HCT116 (cell line): ENCODE results near the gene GFOD2. TPM values are rescaled to one million over a fixed set of nuclear protein-coding genes. Genes with fewer than 3 reads are reported as not detected.

Experiments used
- ATAC-seq: fragments of 200-7000 bp; cut with Tn5 transposase; 2 replicates; pipeline ENCODE4 v1.9.1; 2020; ENCODE audit warnings: mild to moderate bottlenecking, moderate library complexity
- BruUV-seq: library from RNA; stranded (reverse); fragments of 400-500 nt; replicated peaks from 2 replicates; lab custom pipeline; 2021; lab: Mats Ljungman, UMichigan
- CTCF ChIA-PET: fragments of 300-600 bp; sonication (Branson Sonifier 250); formaldehyde crosslinking; loops from one replicate; lab custom pipeline; 2021; ENCODE audit warnings: antibody characterized with exemption; lab: Charles Lee
- POLR2A ChIA-PET: fragments of 300-600, 350-600 bp; sonication (Branson Sonifier 250); formaldehyde crosslinking; loops from one replicate; lab custom pipeline; 2021; ENCODE audit warnings: antibody characterized with exemption; lab: Charles Lee
- RAD21 ChIA-PET, 2 experiments: fragments of 300-600 bp; sonication (Branson Sonifier 250); formaldehyde crosslinking; loops; one replicate each; lab custom pipeline; 2023; ENCODE audit warnings: low total read pairs in 2 of 2; ENCODE audit not compliant: uncharacterized antibody in 2 of 2, unreplicated experiment in 2 of 2, low non-redundant PET in 1 of 2; lab: Charles Lee
- DNase-seq: peaks from one replicate; pipeline ENCODE4 v3.0.0-alpha.2; 2010; ENCODE audit warnings: low read depth, low spot score
- H2AFZ ChIP-seq: fragments of 200-600 bp; shearing (Covaris generic), sonication (generic); 2 replicates; pipeline ENCODE4 v1.6.1; 2017; ENCODE audit warnings: low read depth, mixed run types, mixed read lengths, antibody characterized with exemption, low read length; ENCODE audit not compliant: poor library complexity, severe bottlenecking
- H3K27ac ChIP-seq: 2 replicates; pipeline ENCODE4 v1.5.1; 2012; ENCODE audit warnings: low read depth, low read length
- H3K27me3 ChIP-seq: fragments of 200-600 bp; sonication (generic); 2 replicates; pipeline ENCODE4 v1.6.1; 2016; ENCODE audit warnings: mixed run types, low read length, mixed read lengths; ENCODE audit not compliant: insufficient read depth
- H3K36me3 ChIP-seq, 2 experiments: fragments of 200-500 bp in 1 of 2; fragments of 200-600 bp in 1 of 2; sonication (Bioruptor generic) in 1 of 2; sonication (generic) in 1 of 2; 2 replicates each; pipeline versions ENCODE4 v1.5.1 to v1.6.1; 2014 to 2016; ENCODE audit warnings: low read length in 2 of 2, inconsistent platforms in 1 of 2, mixed read lengths in 1 of 2, mixed run types in 1 of 2; ENCODE audit not compliant: insufficient read depth in 2 of 2, control insufficient read depth in 1 of 2
- H3K4me1 ChIP-seq, 2 experiments: fragments of 200-600 bp in 1 of 2; sonication (generic) in 1 of 2; 2 replicates each; pipeline versions ENCODE4 v1.5.1 to v1.6.1; 2012 to 2017; ENCODE audit warnings: low read length in 2 of 2, inconsistent platforms in 1 of 2, mild to moderate bottlenecking in 1 of 2, mixed read lengths in 1 of 2, mixed run types in 1 of 2, moderate library complexity in 1 of 2; ENCODE audit not compliant: insufficient read depth in 2 of 2, control insufficient read depth in 1 of 2
- H3K4me2 ChIP-seq: fragments of 200-600 bp; sonication (generic); 2 replicates; pipeline ENCODE4 v1.6.1; 2017; ENCODE audit warnings: mixed run types, low read length, mixed read lengths
- H3K4me3 ChIP-seq, 2 experiments: fragments of 200-600 bp in 1 of 2; sonication (generic) in 1 of 2; replicated peaks in 1 of 2; 2 replicates each; pipeline ENCODE4 v1.5.1; 2011 to 2016; ENCODE audit warnings: low read length in 2 of 2, control low read depth in 1 of 2, low read depth in 1 of 2, mild to moderate bottlenecking in 1 of 2, mixed read lengths in 1 of 2, mixed run types in 1 of 2
- H3K79me2 ChIP-seq: fragments of 200-600 bp; sonication (generic); 2 replicates; pipeline ENCODE4 v1.6.1; 2017; ENCODE audit warnings: mild to moderate bottlenecking, mixed run types, low read length, moderate library complexity, mixed read lengths; ENCODE audit not compliant: insufficient read depth
- H3K9ac ChIP-seq: fragments of 200-600 bp; sonication (generic); 2 replicates; pipeline ENCODE4 v1.6.1; 2016; ENCODE audit warnings: low read length, mixed read lengths
- H3K9me2 ChIP-seq: fragments of 200-600 bp; sonication (generic), shearing (Covaris generic); 2 replicates; pipeline ENCODE4 v1.6.1; 2017; ENCODE audit warnings: mixed run types, mild to moderate bottlenecking, moderate library complexity; ENCODE audit not compliant: insufficient read depth
- H3K9me3 ChIP-seq, 2 experiments: fragments of 200-500 bp in 1 of 2; fragments of 200-600 bp in 1 of 2; sonication (Bioruptor generic) in 1 of 2; sonication (generic) in 1 of 2; 2 replicates each; pipeline ENCODE4 v1.6.1; 2014 to 2017; ENCODE audit warnings: low read length in 2 of 2, mixed read lengths in 2 of 2, inconsistent platforms in 1 of 2, low read depth in 1 of 2, mild to moderate bottlenecking in 1 of 2, mixed run types in 1 of 2, moderate library complexity in 1 of 2; ENCODE audit not compliant: control insufficient read depth in 1 of 2, insufficient read depth in 1 of 2
- H4K20me1 ChIP-seq: fragments of 200-600 bp; sonication (generic), shearing (Covaris generic); 2 replicates; pipeline ENCODE4 v1.6.1; 2017; ENCODE audit warnings: mixed run types, mild to moderate bottlenecking, moderate library complexity; ENCODE audit not compliant: insufficient read depth
- CEBPB ChIP-seq: IDR thresholded peaks from 2 replicates; pipeline ENCODE4 v1.6.1; 2012; ENCODE audit warnings: low read depth
- EGR1 ChIP-seq: IDR thresholded peaks from 2 replicates; pipeline ENCODE4 v1.6.1; 2012; ENCODE audit warnings: low read depth
- ELF1 ChIP-seq: IDR thresholded peaks from 2 replicates; pipeline ENCODE4 v1.6.1; 2012; ENCODE audit warnings: low read depth, borderline replicate concordance
- EZH2 ChIP-seq: fragments of 200-600 bp; sonication (generic); IDR thresholded peaks from 2 replicates; pipeline ENCODE4 v1.6.1; 2017; ENCODE audit warnings: antibody characterized with exemption, mixed run types
- EZH2phosphoT487 ChIP-seq: fragments of 200-600 bp; IDR thresholded peaks from 2 replicates; pipeline ENCODE4 v1.6.1; 2018; ENCODE audit warnings: antibody characterized with exemption, borderline replicate concordance
- FOSL1 ChIP-seq: IDR thresholded peaks from 2 replicates; pipeline ENCODE4 v1.6.1; 2012; ENCODE audit warnings: low read depth
- JUND ChIP-seq: IDR thresholded peaks from 2 replicates; pipeline ENCODE4 v1.6.1; 2012
- POLR2A ChIP-seq: IDR thresholded peaks from 2 replicates; pipeline ENCODE4 v1.7.0; 2011; ENCODE audit warnings: borderline replicate concordance; ENCODE audit not compliant: insufficient read depth, insufficient read length; ENCODE audit errors: extremely low read depth
- POLR2AphosphoS5 ChIP-seq: IDR thresholded peaks from 2 replicates; pipeline ENCODE4 v1.6.1; 2011; ENCODE audit warnings: mild to moderate bottlenecking, low read depth, low read length, moderate library complexity
- SRF ChIP-seq: IDR thresholded peaks from 2 replicates; pipeline ENCODE4 v1.6.1; 2012; ENCODE audit warnings: low read depth
- TCF7L2 ChIP-seq: IDR thresholded peaks from 2 replicates; pipeline ENCODE4 v1.7.0; 2011; ENCODE audit warnings: borderline replicate concordance, inconsistent platforms; ENCODE audit not compliant: insufficient read depth, insufficient read length; ENCODE audit errors: extremely low read depth
- YY1 ChIP-seq: IDR thresholded peaks from 2 replicates; pipeline ENCODE4 v1.6.1; 2011; ENCODE audit warnings: low read length, low read depth, moderate library complexity, mild to moderate bottlenecking; ENCODE audit not compliant: insufficient replicate concordance; ENCODE audit errors: extremely low read depth
- ZFX ChIP-seq: fragments of 450-650 bp; IDR thresholded peaks from 2 replicates; pipeline ENCODE4 v1.6.1; 2017
- intact Hi-C: fragments of 100-400 bp; cut with micrococcal nuclease; formaldehyde crosslinking; loops from 2 replicates; pipeline ENCODE4 v1.10.0; 2022
- total RNA-seq: library from RNA; stranded (reverse); gene quantifications from one replicate; pipeline ENCODE4 v1.2.1, GENCODE V29; 2021; ENCODE audit not compliant: unreplicated experiment
- TF ChIP-seq, protein P1 (sequence below): IDR thresholded peaks from 2 replicates; pipeline ENCODE4 v1.6.1; 2011; ENCODE audit warnings: mild to moderate bottlenecking, low read length, moderate library complexity; ENCODE audit not compliant: insufficient replicate concordance; ENCODE audit errors: extremely low read depth
- TF ChIP-seq, protein P2 (sequence below): IDR thresholded peaks from 2 replicates; pipeline ENCODE4 v1.6.1; 2012; ENCODE audit warnings: low read depth
- TF ChIP-seq, protein P3 (sequence below): IDR thresholded peaks from 2 replicates; pipeline ENCODE4 v1.6.1; 2012

Gene GFOD2
- total RNA-seq, 1 experiment from 2014 or later: 17.4 TPM

GRCh38 chr16:67766291-67766690 lies 47.2 kb upstream of the GFOD2 start:
- ChIA-PET RAD21 (no interaction called here), POLR2A (no interaction called here)
- H3K27ac ChIP-seq: no peak overlapping the region
- peaks cover under 1 to 4% of the 10 kb centered on the region in 2 experiments; a peak in 1 of 4 replicates for H3K4me1 ChIP-seq
- H3K9ac ChIP-seq: no peak overlapping the region
- DNase-seq: no peak
- intact Hi-C loops: no loop called here
- no peaks in the 10 kb centered on the region for H3K79me2 ChIP-seq
- no peak overlapping the region for H2AFZ ChIP-seq
- no peaks in the 10 kb centered on the region for H3K9me3 ChIP-seq
- no peaks in the 10 kb centered on the region for H3K9me2 ChIP-seq
- H3K27me3 ChIP-seq: no peaks in the 10 kb centered on the region
- H3K4me2 ChIP-seq: no peak overlapping the region
- H4K20me1 ChIP-seq: no peaks in the 10 kb centered on the region
- H3K36me3 ChIP-seq: no peaks in the 10 kb centered on the region
- BruUV-seq: no TSS peak
- no peak for ATAC-seq
- H3K4me3 ChIP-seq: no peak overlapping the region
- TF ChIP-seq, protein P1, sequence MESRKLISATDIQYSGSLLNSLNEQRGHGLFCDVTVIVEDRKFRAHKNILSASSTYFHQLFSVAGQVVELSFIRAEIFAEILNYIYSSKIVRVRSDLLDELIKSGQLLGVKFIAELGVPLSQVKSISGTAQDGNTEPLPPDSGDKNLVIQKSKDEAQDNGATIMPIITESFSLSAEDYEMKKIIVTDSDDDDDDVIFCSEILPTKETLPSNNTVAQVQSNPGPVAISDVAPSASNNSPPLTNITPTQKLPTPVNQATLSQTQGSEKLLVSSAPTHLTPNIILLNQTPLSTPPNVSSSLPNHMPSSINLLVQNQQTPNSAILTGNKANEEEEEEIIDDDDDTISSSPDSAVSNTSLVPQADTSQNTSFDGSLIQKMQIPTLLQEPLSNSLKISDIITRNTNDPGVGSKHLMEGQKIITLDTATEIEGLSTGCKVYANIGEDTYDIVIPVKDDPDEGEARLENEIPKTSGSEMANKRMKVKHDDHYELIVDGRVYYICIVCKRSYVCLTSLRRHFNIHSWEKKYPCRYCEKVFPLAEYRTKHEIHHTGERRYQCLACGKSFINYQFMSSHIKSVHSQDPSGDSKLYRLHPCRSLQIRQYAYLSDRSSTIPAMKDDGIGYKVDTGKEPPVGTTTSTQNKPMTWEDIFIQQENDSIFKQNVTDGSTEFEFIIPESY: no peak
- no peak for TF ChIP-seq EZH2
- no peak for TF ChIP-seq TCF7L2
- no peak for TF ChIP-seq CEBPB
- TF ChIP-seq POLR2A: no peak
- TF ChIP-seq EZH2phosphoT487: no peak
- no peak for TF ChIP-seq POLR2AphosphoS5
- TF ChIP-seq SRF: no peak
- TF ChIP-seq YY1: no peak
- no peak for TF ChIP-seq JUND
- no peak for TF ChIP-seq ZFX
- TF ChIP-seq, protein P2, sequence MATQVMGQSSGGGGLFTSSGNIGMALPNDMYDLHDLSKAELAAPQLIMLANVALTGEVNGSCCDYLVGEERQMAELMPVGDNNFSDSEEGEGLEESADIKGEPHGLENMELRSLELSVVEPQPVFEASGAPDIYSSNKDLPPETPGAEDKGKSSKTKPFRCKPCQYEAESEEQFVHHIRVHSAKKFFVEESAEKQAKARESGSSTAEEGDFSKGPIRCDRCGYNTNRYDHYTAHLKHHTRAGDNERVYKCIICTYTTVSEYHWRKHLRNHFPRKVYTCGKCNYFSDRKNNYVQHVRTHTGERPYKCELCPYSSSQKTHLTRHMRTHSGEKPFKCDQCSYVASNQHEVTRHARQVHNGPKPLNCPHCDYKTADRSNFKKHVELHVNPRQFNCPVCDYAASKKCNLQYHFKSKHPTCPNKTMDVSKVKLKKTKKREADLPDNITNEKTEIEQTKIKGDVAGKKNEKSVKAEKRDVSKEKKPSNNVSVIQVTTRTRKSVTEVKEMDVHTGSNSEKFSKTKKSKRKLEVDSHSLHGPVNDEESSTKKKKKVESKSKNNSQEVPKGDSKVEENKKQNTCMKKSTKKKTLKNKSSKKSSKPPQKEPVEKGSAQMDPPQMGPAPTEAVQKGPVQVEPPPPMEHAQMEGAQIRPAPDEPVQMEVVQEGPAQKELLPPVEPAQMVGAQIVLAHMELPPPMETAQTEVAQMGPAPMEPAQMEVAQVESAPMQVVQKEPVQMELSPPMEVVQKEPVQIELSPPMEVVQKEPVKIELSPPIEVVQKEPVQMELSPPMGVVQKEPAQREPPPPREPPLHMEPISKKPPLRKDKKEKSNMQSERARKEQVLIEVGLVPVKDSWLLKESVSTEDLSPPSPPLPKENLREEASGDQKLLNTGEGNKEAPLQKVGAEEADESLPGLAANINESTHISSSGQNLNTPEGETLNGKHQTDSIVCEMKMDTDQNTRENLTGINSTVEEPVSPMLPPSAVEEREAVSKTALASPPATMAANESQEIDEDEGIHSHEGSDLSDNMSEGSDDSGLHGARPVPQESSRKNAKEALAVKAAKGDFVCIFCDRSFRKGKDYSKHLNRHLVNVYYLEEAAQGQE: no peak
- no peak for TF ChIP-seq ELF1
- no peak for TF ChIP-seq EGR1
- TF ChIP-seq, protein P3, sequence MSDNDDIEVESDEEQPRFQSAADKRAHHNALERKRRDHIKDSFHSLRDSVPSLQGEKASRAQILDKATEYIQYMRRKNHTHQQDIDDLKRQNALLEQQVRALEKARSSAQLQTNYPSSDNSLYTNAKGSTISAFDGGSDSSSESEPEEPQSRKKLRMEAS: no peak
- no peak for TF ChIP-seq FOSL1
- TF ChIP-seq, all 23 proteins: peak for 0
- CTCF ChIA-PET: no interaction called here
